ENCODE data around the gene DNAJC9.

DNAJC9 gene

DNA sequence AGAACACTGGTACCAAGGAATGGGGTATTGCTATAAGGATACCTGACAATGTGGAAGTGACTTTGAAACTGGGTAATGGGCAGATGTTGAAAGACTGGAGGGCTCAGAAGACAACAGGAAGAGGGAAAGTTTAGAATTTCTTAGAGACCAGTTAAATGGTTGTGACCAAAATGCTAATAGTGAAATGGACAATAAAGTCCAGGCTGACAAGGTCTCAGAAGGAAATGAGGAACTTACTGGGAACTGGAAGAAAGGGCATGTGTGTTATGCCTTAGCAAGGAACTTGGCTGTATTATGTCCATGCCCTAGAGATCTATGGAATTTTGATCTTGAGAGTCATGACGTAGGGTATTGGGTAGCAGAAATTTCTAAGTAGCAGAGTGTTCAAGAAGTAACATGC, 41.2 kb downstream of the DNAJC9 start:
- H3K27ac ChIP-seq, result no peak overlapping the region
- DNase-seq (ENCODE audit: low read depth, low spot score), result no peak

- DNase-seq (ENCODE audit: low read depth, low spot score), result no peak
- no peak overlapping the region for H3K27ac ChIP-seq
Observed at GRCh38 chr10:73205081-73205480, 42.0 kb downstream of the DNAJC9 start.
